ENCODE measurements around the gene SLC43A2. TPM values are rescaled to one million over a fixed set of nuclear protein-coding genes. Genes with fewer than 3 reads are reported as not detected.

SLC43A2 gene
- total RNA-seq, 2 experiments from 2014 or later = 9.0 to 10.2 TPM

GRCh38 chr17:1560101-1560857, 68.4 kb downstream of the SLC43A2 start:
- POLR2A ChIA-PET = interaction anchor here (0.5 to 1.2 kb wide), 3 partner anchors 44 to 333 kb away, joined by 3 to 4 read pairs (median 3); partner anchors contain the start of gene INPP5K
- Mint-ChIP-seq H3K36me3 (ENCODE audit: low read depth) (peaks cover 28% of the 10 kb centered on the region), H3K27me3 (no peaks in the 10 kb centered on the region), H3K4me3 (peak overlapping the region; percentile 50), H3K9me3 (no peaks in the 10 kb centered on the region), H3K4me1 (ENCODE audit: low read depth) (peaks cover 33% of the 10 kb centered on the region), H3K27ac (peak overlapping the region; percentile 65)
- peaks cover 32% of the 10 kb centered on the region for H3K4me1 ChIP-seq (ENCODE audit: insufficient read depth, low read length)
- ATAC-seq (ENCODE audit: poor library complexity) = no peak
- H3K27ac ChIP-seq (ENCODE audit: low read depth in 1 of 2, low read length in 2 of 2) = no peak overlapping the region
- H3K27me3 ChIP-seq (ENCODE audit: control insufficient read depth in 1 of 2, insufficient read depth in 2 of 2, low read length in 2 of 2) = no peaks in the 10 kb centered on the region
- intact Hi-C loops (cut with DNase I, micrococcal nuclease) = loop anchor here (10.0 kb wide), 2 partner anchors 65 to 485 kb away; partner anchors contain the start of genes OVCA2 (in 1 of the 2) and SLC43A2 (in 1 of the 2)
- peaks cover 16% of the 10 kb centered on the region for H3K36me3 ChIP-seq (ENCODE audit: insufficient read depth, low read length)
- no peak for DNase-seq
- TF ChIP-seq CTCF (IDR thresholded peaks at IDR 0.05) = no peak
- H3K9me3 ChIP-seq (ENCODE audit: control insufficient read depth in 1 of 2, insufficient read depth in 1 of 2, low read length in 2 of 2) = no peaks in the 10 kb centered on the region
- CTCF ChIA-PET = no interaction called here
- no peak overlapping the region for H3K4me3 ChIP-seq (ENCODE audit: low read length)

- DNase-seq (no peak), ATAC-seq (ENCODE audit: poor library complexity) (no peak)
- ChIA-PET POLR2A (interaction anchor here (0.5 to 1.2 kb wide), 2 partner anchors 43 to 332 kb away, joined by 3 to 4 read pairs; partner anchors contain the start of gene INPP5K), CTCF (no interaction called here)
- Mint-ChIP-seq H3K9me3 (no peaks in the 10 kb centered on the region), H3K27me3 (no peaks in the 10 kb centered on the region), H3K4me3 (peak overlapping the region; percentile 50), H3K36me3 (ENCODE audit: low read depth) (peaks cover 30% of the 10 kb centered on the region), H3K27ac (no peak overlapping the region), H3K4me1 (ENCODE audit: low read depth) (peaks cover 30% of the 10 kb centered on the region)
- Histone ChIP-seq H3K27ac (ENCODE audit: low read depth in 1 of 2, low read length in 2 of 2) (no peak overlapping the region), H3K4me3 (ENCODE audit: low read length) (no peak overlapping the region), H3K36me3 (ENCODE audit: insufficient read depth, low read length) (peaks cover 18% of the 10 kb centered on the region), H3K9me3 (ENCODE audit: control insufficient read depth in 1 of 2, insufficient read depth in 1 of 2, low read length in 2 of 2) (no peaks in the 10 kb centered on the region), H3K27me3 (ENCODE audit: control insufficient read depth in 1 of 2, insufficient read depth in 2 of 2, low read length in 2 of 2) (no peaks in the 10 kb centered on the region), H3K4me1 (ENCODE audit: insufficient read depth, low read length) (peaks cover 32% of the 10 kb centered on the region)
- no peak for TF ChIP-seq CTCF (IDR thresholded peaks at IDR 0.05)
- intact Hi-C loops (cut with DNase I, micrococcal nuclease) = loop anchor here (10.0 kb wide), 2 partner anchors 65 to 485 kb away; partner anchors contain the start of genes OVCA2 (in 1 of the 2) and SLC43A2 (in 1 of the 2)
Measured at GRCh38 chr17:1559047-1560043, 69.3 kb downstream of the SLC43A2 start.

- CTCF ChIA-PET = interaction anchor here (0.7 kb wide), 1 partner anchor 158 kb away, joined by 4 read pairs; the partner anchor contains the start of gene YWHAE
- POLR2A ChIA-PET = no interaction called here
- ATAC-seq (ENCODE audit: poor library complexity) = no peak
- Histone ChIP-seq H3K27me3 (ENCODE audit: control insufficient read depth in 1 of 2, insufficient read depth in 2 of 2, low read length in 2 of 2) (no peaks in the 10 kb centered on the region), H3K27ac (ENCODE audit: low read depth in 1 of 2, low read length in 2 of 2) (no peak overlapping the region), H3K36me3 (ENCODE audit: insufficient read depth, low read length) (peaks cover 18% of the 10 kb centered on the region), H3K9me3 (ENCODE audit: control insufficient read depth in 1 of 2, insufficient read depth in 1 of 2, low read length in 2 of 2) (no peaks in the 10 kb centered on the region), H3K4me1 (ENCODE audit: insufficient read depth, low read length) (peaks cover 30% of the 10 kb centered on the region), H3K4me3 (ENCODE audit: low read length) (no peak overlapping the region)
- Mint-ChIP-seq H3K27ac (no peak overlapping the region), H3K4me1 (ENCODE audit: low read depth) (peaks cover 21% of the 10 kb centered on the region), H3K27me3 (no peaks in the 10 kb centered on the region), H3K36me3 (ENCODE audit: low read depth) (peaks cover 37% of the 10 kb centered on the region), H3K4me3 (no peak overlapping the region), H3K9me3 (no peaks in the 10 kb centered on the region)
- TF ChIP-seq CTCF (IDR thresholded peaks at IDR 0.05) = no peak
- no peak for DNase-seq
- intact Hi-C loops (cut with DNase I, micrococcal nuclease) = no loop called here
Measured at GRCh38 chr17:1558401-1558800, 70.2 kb downstream of the SLC43A2 start.

Measured in CD4-positive, alpha-beta T cell (primary cell).